Measurements from ENCODE around the gene FANCC. TPM values are rescaled to one million over a fixed set of nuclear protein-coding genes. Genes with fewer than 3 reads are reported as not detected.

Gene FANCC
- total RNA-seq, 1 donor from 2014 or later: 7.9 TPM

DNA sequence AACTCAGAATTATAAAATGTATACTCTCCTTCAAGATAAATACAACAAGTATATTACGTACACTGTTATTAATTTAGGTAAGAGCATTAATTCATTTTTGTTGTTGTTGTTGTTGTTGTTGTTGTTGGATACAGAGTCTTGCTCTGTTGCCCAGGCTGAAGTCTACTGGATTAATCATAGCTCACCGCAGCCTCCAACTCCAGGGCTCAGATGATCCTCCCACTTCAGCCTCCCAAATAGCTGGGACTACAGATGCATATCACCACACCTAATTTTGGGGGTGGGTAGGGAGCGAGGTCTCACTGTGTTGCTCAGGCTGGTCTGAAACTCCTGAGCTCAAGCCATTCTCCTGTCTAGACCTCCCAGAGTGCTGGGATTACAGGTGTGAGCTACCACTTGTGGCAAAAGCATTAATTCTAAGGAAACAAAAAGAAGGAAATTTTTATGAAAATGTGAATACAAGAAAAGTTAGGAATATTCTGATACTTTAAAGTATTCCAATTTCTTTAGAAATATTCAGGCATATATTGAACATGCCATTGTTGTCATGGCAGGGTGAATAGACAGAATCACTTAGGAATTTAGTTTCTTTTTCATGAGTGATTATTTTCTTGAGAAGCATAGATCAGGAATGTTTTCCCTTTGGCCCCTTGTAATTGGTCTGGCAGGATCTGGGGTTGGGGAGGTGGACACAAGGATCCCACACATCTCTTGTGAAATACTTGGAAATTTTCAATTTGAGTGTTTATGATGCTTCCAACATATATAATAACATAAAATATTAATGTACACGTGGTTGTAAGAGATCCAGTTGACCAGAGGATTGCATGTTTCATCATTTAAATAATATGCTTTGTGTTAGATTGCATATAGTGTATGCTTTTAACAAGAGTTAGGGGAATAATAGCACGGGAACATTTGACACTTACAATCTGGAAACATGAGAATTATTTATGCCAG is 263.6 kb downstream of the FANCC start:
- Histone ChIP-seq H3K9me3 (ENCODE audit: insufficient read depth, low read depth, low read length) (no peaks in the 10 kb centered on the region), H3K36me3 (ENCODE audit: insufficient read depth, low read length) (peaks cover 10% of the 10 kb centered on the region), H3K9ac (ENCODE audit: low read length) (no peak overlapping the region), H3K4me2 (ENCODE audit: low read length) (no peak overlapping the region), H3K79me2 (ENCODE audit: insufficient read depth, low read length) (peaks cover 97% of the 10 kb centered on the region), H3K27me3 (ENCODE audit: insufficient read depth, low read length) (no peaks in the 10 kb centered on the region), H3K27ac (ENCODE audit: low read depth, low read length) (peak overlapping the region; percentile 17), H2AFZ (ENCODE audit: low read depth, low read length) (no peak overlapping the region), H3K4me3 (ENCODE audit: insufficient read depth, low read depth, low read length) (no peak overlapping the region), H4K20me1 (ENCODE audit: insufficient read depth, low read length) (peaks cover 69% of the 10 kb centered on the region), H3K4me1 (ENCODE audit: insufficient read depth, low read length) (peaks cover 60% of the 10 kb centered on the region)
- FAIRE-seq (no peak), DNase-seq (ENCODE audit: low read depth) (no peak)
- H3K27me3 Mint-ChIP-seq (ENCODE audit: low read depth, unreplicated experiment): no peaks in the 10 kb centered on the region
- H3K4me3 Mint-ChIP-seq (ENCODE audit: unreplicated experiment): no peak overlapping the region
- H3K36me3 Mint-ChIP-seq (ENCODE audit: low read depth, unreplicated experiment): peaks cover 18% of the 10 kb centered on the region
- peaks cover 68% of the 10 kb centered on the region for H3K4me1 Mint-ChIP-seq (ENCODE audit: low read depth, unreplicated experiment)
- H3K27ac Mint-ChIP-seq (ENCODE audit: unreplicated experiment): peak overlapping the region; percentile 66
- no peak for TF ChIP-seq CTCF (IDR thresholded peaks at IDR 0.05; ENCODE audit: insufficient read depth, low read depth, low read length)
- no peak for TF ChIP-seq EZH2 (IDR thresholded peaks at IDR 0.05; ENCODE audit: insufficient read depth, low read length)
- H3K9me3 Mint-ChIP-seq (ENCODE audit: unreplicated experiment): no peaks in the 10 kb centered on the region

DNA sequence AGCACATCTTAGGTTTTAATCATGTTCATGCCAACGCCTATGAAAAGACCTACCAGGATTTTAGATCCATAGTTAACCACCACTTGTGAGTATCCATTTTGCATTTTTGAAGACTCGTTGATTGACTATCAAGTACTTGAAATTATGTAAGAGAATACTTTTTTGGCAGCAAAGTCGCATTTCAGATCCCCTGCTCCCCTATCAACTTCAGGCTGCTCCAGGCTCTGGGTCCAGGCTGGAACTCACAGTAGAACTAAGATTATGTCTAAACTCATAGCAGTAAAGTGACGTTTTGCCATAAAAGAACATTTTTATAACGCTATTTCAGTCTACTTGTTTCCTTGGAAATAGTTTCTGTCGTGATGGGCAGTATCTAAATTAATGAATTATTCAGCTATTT is 267.7 kb downstream of the FANCC start:
- no peak overlapping the region for H2AFZ ChIP-seq (ENCODE audit: low read depth, low read length)
- H3K4me3 ChIP-seq (ENCODE audit: insufficient read depth, low read depth, low read length): peak overlapping the region; percentile 66
- peak overlapping the region; percentile 41 for H3K27ac Mint-ChIP-seq (ENCODE audit: unreplicated experiment)
- H3K9me3 Mint-ChIP-seq (ENCODE audit: unreplicated experiment): no peaks in the 10 kb centered on the region
- peak; percentile 71 for FAIRE-seq
- peaks cover 40% of the 10 kb centered on the region for H3K4me1 Mint-ChIP-seq (ENCODE audit: low read depth, unreplicated experiment)
- H4K20me1 ChIP-seq (ENCODE audit: insufficient read depth, low read length): peaks cover 68% of the 10 kb centered on the region
- no peak overlapping the region for H3K27ac ChIP-seq (ENCODE audit: low read depth, low read length)
- H3K27me3 ChIP-seq (ENCODE audit: insufficient read depth, low read length): no peaks in the 10 kb centered on the region
- no peaks in the 10 kb centered on the region for H3K9me3 ChIP-seq (ENCODE audit: insufficient read depth, low read depth, low read length)
- H3K36me3 Mint-ChIP-seq (ENCODE audit: low read depth, unreplicated experiment): peaks cover 20% of the 10 kb centered on the region
- H3K79me2 ChIP-seq (ENCODE audit: insufficient read depth, low read length): peaks cover 96% of the 10 kb centered on the region
- H3K36me3 ChIP-seq (ENCODE audit: insufficient read depth, low read length): peaks cover 10% of the 10 kb centered on the region
- DNase-seq (ENCODE audit: low read depth): no peak
- peak overlapping the region; percentile 91 for H3K4me3 Mint-ChIP-seq (ENCODE audit: unreplicated experiment)
- H3K9ac ChIP-seq (ENCODE audit: low read length): peak overlapping the region; percentile 85
- peaks cover 22% of the 10 kb centered on the region for H3K4me1 ChIP-seq (ENCODE audit: insufficient read depth, low read length)
- TF ChIP-seq EZH2 (IDR thresholded peaks at IDR 0.05; ENCODE audit: insufficient read depth, low read length) (no peak), CTCF (IDR thresholded peaks at IDR 0.05; ENCODE audit: insufficient read depth, low read depth, low read length) (no peak)
- H3K27me3 Mint-ChIP-seq (ENCODE audit: low read depth, unreplicated experiment): no peaks in the 10 kb centered on the region
- H3K4me2 ChIP-seq (ENCODE audit: low read length): peak overlapping the region; percentile 94

Small RNA genes within 50 kb of the gene (microRNA-seq; reads per million reads assigned to microRNA genes)
- gene MIR23B (40,239 reads per million, percentile 99 among the genes with 10 or more reads in this experiment), gene MIR24-1 (not detected), gene MIR27B (6,687 reads per million, percentile 94 among the genes with 10 or more reads in this experiment), gene MIR3074 (not detected), gene MIR6081 (not detected)

Other genes with a start within 250 kb of the FANCC start
- 18.0 and 21.3 TPM in 2 replicates for gene PTCH1, start 199.3 kb upstream of the FANCC start, total RNA-seq